Measurements from ENCODE around the gene ZEB1.
A peak's percentile ranks its signal among the peaks of the same experiment; 100 is the strongest.
"Not testable (repeated sequence)": the region's sequence is repeated elsewhere in the genome, so short reads cannot be mapped to it uniquely, and the experiment has no call there.

ZEB1 gene

GRCh38 chr10:31426401-31426800 lies 107.4 kb downstream of the ZEB1 start:
- DNase-seq (ENCODE audit: low spot score) = peak; percentile 26

DNA sequence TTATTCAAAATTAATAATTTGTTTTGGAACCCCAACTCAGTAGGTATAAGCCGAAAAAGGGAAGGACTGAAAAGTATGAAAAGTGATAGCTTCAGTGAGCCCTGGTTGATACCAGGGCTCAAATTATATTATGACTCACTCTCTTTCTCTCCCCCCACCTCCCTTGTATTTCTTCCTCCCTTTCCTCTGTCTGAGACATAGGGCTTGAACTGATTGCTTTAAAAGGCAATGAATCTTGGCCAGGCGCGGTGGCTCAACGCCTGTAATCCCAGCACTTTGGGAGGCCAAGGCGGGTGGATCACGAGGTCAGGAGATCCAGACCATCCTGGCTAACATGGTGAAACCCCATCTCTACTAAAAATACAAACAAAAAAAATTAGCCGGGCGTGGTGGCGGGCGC lies 108.3 kb downstream of the ZEB1 start:
- DNase-seq (ENCODE audit: low spot score) = not testable (repeated sequence)

- not testable (repeated sequence) for DNase-seq (ENCODE audit: low spot score)
These were observed 109.5 kb downstream of the ZEB1 start for GRCh38 chr10:31428499-31428898.

GRCh38 chr10:31431021-31431420 lies 112.0 kb downstream of the ZEB1 start:
- no peak for DNase-seq (ENCODE audit: low spot score)

DNA sequence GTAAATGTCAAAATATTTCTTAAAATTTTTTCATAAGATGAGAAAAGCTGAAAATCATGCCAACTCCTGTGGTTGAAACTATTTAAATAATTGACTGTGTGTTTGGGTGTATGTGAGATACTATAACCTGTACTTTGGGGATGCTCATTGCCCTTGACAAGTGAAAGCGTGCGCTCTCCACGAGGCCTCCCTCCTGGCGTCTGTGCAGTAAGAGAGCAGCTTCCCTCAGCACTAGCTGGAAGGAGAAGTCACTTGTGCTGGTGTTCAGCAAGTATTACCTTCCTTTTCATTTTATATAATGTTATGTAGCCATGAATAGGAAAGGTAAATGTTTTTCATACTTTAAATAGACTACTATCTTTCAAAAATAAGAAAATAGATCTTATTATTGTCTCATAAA lies 118.9 kb downstream of the ZEB1 start:
- no peak for DNase-seq (ENCODE audit: low spot score)

DNA sequence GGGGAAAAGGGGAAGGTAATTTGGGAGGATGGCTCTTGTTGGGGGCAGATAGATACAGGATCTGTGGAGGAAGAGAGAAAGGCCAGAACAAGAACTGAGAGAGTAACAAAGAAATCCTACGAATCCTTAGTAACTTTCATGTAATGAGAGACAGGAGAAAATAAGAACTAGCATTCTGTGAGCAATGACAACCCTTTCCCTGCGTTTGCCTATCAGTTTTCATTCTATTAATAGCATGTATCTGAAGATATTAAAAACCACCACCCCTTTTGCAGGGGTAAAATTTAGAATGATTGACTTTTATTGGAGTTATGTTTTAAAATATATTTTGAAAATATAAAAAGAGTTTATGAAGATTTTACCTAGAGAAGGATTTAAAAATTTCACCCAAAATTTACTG lies 132.8 kb downstream of the ZEB1 start:
- DNase-seq (ENCODE audit: low spot score) = no peak

DNA sequence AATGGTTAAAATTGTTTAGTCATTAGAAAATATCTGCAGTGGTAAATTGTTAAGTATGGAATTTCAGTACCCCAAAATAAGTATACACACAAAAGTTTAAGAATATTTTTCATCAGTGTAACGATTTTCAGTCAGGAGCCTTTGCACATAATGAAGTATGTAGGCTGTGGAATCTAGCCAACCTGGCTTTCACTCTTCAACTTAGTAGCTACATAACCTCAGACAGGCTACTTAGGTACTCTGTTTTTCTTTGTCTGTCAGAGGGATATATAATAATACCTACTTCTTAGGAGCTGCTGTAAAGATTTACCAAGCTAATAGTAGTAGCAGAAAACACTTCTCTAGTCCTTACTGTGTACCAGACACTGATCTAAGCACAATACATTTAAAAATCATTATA lies 137.5 kb downstream of the ZEB1 start:
- no peak for DNase-seq (ENCODE audit: low spot score)

GRCh38 chr10:31457858-31458257 lies 138.8 kb downstream of the ZEB1 start:
- DNase-seq (ENCODE audit: low spot score) = no peak

DNA sequence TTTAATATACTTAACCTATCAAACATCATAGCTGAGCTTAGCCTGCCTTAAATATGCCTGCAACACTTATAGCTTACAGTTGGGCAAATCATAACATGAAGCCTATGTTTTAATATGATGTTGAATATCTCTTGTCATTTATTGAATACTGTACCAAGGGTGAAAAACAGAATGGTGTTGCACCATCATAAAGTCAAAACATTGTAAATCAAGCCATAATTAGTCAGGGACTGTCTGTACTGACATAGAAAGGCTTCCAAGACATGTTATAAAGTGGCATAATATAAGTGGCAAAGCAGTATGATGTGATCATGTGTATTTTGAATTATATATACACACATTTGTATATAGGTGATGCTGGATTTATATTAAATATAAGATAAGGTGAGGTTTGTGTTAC lies 140.0 kb downstream of the ZEB1 start:
- DNase-seq (ENCODE audit: low spot score) = no peak

DNA sequence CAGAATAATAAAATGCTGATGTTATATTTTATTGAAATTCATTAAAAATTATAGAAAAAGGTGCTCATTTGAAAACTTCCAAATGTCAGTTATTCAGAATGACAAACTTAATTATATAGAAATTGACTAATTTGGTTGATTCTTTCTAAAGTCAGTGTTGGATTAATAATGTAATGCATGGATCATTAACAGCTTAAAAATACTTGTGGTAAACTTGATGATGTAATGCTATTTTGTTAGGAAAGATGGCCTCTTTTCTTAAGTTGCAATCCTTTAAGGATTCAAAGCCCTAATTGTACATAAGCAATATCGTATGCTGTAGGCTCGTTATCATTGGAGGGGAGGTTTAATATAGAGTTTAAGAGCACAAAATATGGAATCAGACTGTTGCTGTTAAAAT lies 141.2 kb downstream of the ZEB1 start:
- no peak for DNase-seq (ENCODE audit: low spot score)

GRCh38 chr10:31464552-31464951 lies 145.5 kb downstream of the ZEB1 start:
- DNase-seq (ENCODE audit: low spot score) = no peak

- DNase-seq (ENCODE audit: low spot score) = no peak
These were observed 147.3 kb downstream of the ZEB1 start for GRCh38 chr10:31466313-31466712.

DNA sequence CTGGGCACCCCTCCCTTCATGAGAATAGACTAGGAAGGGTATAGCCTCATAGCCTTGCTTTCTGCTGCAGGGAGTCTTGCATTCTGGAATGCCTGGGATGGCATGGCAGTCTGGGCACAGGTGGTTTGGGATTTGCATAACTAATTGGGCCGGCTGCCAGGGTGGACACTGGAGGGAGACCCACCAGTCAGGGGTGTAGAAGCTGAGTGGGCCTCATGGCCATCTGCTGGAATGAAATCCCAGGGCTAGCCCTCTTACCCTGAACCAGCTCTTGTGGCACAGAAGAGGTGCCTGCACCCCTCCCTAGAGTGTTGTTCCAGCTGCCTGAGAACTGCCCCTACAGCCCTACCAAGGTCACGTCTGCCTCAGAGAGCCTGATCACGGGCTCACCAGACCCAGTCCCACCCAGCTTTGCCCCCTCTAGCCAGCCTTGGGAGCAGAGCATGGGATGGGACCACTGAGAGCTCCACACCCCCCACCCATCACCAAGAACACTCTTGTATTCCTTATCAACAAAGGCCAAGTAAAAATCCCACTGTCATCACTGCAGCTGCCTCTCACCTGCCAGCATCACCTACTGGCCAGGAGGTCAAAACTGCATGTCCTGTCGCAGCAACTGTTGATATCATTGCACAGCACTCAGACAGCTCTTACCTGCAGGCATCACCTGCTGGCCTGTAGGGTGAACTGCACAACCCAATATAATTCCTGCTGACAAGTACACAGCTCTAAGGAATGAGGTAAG lies 148.9 kb downstream of the ZEB1 start:
- peak; percentile 35 for DNase-seq (ENCODE audit: low spot score)

DNA sequence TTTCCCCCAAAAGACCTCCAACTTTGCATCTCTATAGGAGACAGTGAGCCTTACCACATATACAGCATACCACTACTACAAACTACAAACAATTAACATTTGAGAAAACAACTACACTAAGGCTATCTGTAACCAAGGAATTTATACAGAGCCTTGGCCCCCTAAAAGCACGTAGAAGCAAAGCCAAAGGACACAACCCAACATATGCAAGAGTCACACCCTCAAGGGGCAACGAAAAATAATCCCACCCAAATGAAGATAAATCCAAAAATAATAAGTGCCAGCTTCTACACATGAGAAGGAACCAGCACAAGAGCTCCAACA lies 149.5 kb downstream of the ZEB1 start:
- no peak for DNase-seq (ENCODE audit: low spot score)

DNA sequence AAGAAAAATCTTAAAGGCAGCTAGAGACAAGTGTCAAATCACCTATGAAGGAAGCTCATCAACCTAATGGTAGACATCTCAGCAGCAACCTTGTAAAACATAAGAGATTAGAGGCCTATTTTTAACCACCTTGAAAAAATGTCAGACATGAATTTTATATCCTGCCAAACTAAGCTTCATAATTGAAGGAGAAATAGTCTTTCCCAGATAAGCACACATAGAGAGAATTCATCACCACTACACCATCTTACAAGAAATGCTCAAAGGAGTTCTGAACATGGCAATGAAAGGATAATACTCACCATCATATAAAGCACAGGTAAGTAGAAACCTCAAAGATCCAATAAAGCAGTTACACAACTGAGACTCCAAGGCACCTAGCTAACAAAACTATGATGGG lies 156.5 kb downstream of the ZEB1 start:
- no peak for DNase-seq (ENCODE audit: low spot score)

GRCh38 chr10:31476088-31476487 lies 157.1 kb downstream of the ZEB1 start:
- DNase-seq (ENCODE audit: low spot score) = no peak

GRCh38 chr10:31477584-31477983 lies 158.6 kb downstream of the ZEB1 start:
- no peak for DNase-seq (ENCODE audit: low spot score)

GRCh38 chr10:31479752-31480151 lies 160.7 kb downstream of the ZEB1 start:
- no peak for DNase-seq (ENCODE audit: low spot score)

GRCh38 chr10:31483546-31483945 lies 164.5 kb downstream of the ZEB1 start:
- DNase-seq (ENCODE audit: low spot score) = no peak

DNA sequence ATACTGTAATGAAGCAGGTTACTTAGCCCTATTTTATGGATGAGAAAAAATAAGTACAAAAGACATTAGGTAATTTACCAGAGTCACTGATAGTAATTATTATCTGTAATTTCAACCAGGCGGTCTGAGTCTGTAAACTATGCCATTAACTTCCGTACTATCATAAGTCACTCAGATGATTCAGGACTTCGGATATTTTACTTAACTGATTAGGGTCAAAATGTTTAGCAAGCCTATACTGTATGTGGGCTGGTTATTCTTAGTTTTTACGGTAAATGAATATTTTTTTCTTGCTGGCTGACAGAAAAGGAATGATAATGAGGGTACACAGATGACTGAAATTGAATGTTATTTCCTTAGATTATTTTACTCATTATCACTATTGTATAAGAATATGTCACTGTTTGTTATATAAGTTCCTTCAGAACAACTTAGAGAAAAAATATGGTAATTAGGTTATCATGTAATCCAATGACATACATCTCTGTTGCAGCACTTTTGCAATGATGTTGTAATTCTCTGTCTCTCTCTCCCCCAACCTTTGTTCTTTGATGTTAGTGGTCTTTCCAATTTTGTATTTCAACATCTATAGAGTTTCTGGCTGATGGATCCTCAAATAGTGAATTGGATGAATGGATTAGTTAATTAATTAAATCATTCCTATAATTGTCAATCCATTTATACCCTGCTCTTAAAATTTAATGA lies 165.6 kb downstream of the ZEB1 start:
- DNase-seq (ENCODE audit: low spot score) = no peak

GRCh38 chr10:31490858-31491504 lies 172.0 kb downstream of the ZEB1 start:
- DNase-seq (ENCODE audit: low spot score) = peak; percentile 30

GRCh38 chr10:31507427-31507826 lies 188.4 kb downstream of the ZEB1 start:
- DNase-seq (ENCODE audit: low spot score) = no peak

GRCh38 chr10:31508234-31508633 lies 189.2 kb downstream of the ZEB1 start:
- DNase-seq (ENCODE audit: low spot score) = no peak
